NOMO-1 (cell line): ENCODE data around the gene INPP5A.

Experiments
- DNase-seq, 2 experiments: peaks; one replicate each; lab custom pipeline; 2025; ENCODE audit not compliant: unreplicated experiment in 2 of 2; lab: John Stamatoyannopoulos, UW

Gene INPP5A

DNA sequence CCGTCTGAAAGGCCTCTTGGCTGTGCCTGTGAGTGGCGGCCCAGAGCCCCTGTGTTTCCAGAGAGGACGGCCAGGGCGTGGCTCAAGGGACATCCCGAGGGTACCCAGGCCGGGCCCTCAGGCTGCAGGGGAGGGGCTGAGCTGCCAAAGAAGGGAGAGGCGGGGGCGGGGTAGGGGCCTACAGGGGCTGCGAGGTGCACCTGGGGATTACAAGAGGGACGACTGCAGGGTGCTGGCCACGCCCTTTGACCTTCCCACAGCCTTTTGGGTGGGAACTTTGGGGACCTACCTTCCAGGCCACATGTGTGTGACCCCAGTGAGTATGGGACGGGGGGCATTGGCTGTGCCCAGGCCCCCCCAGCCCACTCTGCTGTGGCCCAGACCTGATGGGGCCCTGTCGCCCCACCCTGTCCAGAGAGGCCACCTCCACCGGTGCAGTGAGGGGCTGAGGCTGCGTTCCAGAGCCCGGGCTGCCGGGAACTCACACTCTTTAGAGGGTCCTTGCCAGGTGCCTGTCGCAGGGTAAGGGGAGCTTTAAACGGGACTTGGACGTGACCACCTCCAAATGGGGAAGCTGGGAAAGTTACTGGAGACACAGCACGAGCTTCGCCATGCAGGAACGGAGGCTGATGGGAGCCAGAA is 267.3 kb downstream of the INPP5A start:
- DNase-seq = no peak

DNA sequence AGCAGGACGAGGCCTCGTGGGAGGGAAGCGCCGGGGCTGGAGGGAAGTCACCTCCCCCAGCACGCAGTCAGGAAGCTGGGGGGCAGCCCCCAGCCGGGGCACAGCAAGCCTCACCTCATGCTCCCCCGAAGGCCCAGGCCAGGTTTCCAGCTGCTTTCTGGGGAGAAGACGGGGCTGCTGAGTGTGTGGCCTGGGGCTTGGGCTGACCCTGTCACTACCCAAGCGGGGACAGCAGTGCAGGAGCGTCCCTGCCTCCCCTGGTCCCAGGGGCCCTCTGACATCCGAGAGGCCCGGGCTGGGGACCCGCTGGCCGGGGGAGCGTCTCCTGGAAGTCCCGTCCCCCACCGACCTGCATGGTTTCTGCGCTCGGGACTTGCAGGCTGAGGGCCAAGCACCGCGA is 268.0 kb downstream of the INPP5A start:
- no peak for DNase-seq

DNA sequence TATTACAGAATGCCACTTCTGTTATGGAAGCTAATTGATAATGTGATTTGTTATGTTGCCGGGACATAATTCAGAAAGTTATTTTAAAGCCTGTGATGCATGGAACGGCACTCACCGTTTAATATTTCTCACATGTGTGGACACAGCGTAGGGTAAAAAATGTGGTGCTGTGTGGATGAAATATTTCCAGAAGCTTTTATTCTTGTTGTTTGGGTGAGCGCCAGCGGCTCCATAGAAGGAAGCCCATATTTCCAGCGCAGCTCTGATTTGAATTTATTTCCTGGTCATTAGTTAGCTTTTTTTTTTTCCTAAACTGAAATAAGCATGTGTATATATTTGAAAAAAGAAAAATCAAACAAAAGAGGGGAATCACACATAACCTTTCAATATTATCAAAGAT is 268.5 kb downstream of the INPP5A start:
- DNase-seq = no peak

DNA sequence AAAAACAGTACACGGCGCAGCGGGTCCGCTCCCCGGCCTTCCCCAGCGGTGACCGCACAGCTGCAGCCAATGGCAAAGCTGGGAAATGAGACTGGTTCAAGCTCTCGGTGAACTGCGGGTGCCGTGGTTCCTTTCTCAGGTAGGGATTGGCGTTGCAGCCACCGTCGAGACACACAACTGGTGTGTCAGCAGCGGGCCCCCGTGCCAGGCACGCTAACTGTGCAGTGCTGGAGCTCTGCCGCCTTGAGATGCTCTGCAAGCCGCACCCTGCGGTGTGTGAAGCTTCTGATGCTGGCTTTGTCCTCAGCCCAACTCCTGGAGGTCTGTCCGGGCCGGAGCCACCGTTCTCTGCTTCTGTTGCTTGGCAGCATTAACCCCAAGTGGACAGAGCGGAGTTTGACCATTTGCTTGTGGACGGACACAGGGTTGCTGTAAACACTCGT is 269.0 kb downstream of the INPP5A start:
- no peak for DNase-seq

- no peak for DNase-seq
These were observed 270.0 kb downstream of the INPP5A start for GRCh38 chr10:132807621-132808049.

GRCh38 chr10:132808383-132809231 is 271.0 kb downstream of the INPP5A start:
- no peak for DNase-seq

GRCh38 chr10:132809232-132810140 is 271.9 kb downstream of the INPP5A start:
- DNase-seq = no peak

DNA sequence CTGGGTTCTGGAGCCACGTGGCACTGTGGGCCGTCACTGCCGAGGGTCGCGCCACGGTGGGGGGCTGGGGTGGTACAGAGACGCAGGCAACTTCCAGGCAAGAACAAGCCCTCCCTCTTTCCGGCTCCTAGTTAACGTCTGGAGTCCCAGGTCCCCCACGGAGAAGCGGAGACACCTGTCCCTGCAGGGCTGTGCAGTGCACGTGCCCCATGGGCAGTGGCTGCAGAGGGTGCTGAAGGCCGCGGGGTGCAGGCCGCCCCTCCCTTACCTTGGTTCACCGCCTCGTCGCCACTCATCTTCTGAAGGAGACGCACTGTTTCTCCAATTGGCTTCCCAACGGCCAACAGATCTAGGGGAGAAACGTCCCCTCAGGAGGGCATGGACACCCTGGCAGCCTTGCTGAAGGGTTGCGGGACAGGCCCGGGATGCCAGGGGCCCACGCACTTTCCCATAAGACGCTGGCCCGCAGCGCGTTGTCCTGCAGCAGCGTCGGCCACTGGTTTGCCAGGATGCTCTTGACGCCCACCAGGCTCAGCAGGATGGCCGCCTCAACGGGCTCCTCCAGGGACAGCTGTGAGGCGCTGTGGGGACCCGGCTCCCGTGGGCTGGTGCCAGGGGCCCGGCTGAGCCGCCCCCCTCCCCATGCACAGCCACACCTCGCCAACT is 272.7 kb downstream of the INPP5A start:
- no peak for DNase-seq

GRCh38 chr10:132810807-132811700 is 273.5 kb downstream of the INPP5A start:
- DNase-seq = no peak

DNA sequence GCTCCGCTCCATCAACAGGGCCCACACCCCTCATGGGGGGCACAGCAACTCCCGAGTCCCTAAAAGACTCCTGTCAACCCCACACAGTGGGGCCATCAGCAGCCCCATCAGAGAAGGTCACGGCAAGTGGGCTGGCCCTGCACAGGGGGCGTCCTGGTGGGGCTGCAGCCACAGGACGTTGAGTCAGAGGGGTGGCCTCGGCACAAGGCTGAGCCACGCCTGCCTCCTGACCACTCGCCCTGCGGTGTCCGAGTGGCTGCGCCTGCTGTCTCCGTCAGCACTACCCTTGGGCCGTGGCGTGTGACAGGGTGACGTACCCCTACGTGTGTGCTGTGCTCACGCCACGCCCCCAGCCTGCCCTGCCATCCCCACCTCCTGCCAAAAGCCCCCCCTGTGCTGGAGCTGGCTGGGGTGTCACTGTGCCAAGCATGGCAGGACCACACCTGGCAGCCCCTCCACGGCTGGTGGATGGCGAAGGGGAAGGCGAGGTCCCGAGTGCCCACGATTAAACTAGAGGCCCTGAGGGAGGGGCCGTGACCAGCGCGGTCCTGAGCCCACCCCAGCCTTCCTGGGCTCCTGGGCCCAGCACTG is 274.4 kb downstream of the INPP5A start:
- no peak for DNase-seq

GRCh38 chr10:132812520-132812919 is 274.9 kb downstream of the INPP5A start:
- no peak for DNase-seq

GRCh38 chr10:132813001-132813401 is 275.4 kb downstream of the INPP5A start:
- DNase-seq = no peak

GRCh38 chr10:132813560-132814468 is 276.2 kb downstream of the INPP5A start:
- no peak for DNase-seq

DNA sequence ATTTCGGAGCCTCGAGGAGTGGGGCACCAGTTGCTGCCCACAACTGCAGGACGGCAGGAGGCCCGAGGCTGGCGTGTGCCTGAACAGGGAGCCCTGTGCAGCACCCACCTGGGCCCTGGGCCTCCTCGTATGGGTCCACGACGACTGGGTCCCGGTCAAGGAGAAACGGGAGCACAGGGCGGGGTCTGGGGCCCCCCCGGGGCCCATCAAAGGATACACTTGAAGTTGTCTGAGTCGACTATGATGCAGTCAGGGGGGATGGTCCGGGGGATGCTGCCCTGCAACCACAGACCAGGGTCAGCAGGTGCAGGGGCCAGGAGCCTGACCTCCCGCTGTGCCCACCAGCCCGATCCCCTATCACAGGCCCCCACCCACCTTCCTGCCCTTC is 276.9 kb downstream of the INPP5A start:
- DNase-seq = no peak

- no peak for DNase-seq
These were observed 277.7 kb downstream of the INPP5A start for GRCh38 chr10:132815168-132815857.

- no peak for DNase-seq
These were observed 279.1 kb downstream of the INPP5A start for GRCh38 chr10:132816718-132817117.

- DNase-seq = no peak
These were observed 280.2 kb downstream of the INPP5A start for GRCh38 chr10:132817701-132818211.
